Measurements from ENCODE around the gene TNN.
A peak's percentile ranks its signal among the peaks of the same experiment; 100 is the strongest.
"Not testable (repeated sequence)": the region's sequence is repeated elsewhere in the genome, so short reads cannot be mapped to it uniquely, and the experiment has no call there.

Gene TNN

GRCh38 chr1:175067362-175068106, at the start of gene TNN:
Gene TNN, plus strand, starts transcription at chr1:175067833. Its CDS starts 9,586 bp downstream, at chr1:175077419.
- DNase-seq (ENCODE audit: low read depth in 2 of 2) = no peak

- no peak for DNase-seq (ENCODE audit: low read depth in 2 of 2)
Measured at GRCh38 chr1:175019524-175019923, 48.1 kb upstream of the TNN start.

- DNase-seq (ENCODE audit: low read depth in 2 of 2) = peak; percentile 97
Measured at GRCh38 chr1:175023043-175023921, 44.4 kb upstream of the TNN start, which contains the start of gene MRPS14. Gene MRPS14, minus strand, starts transcription at chr1:175023425. Its CDS starts 17 bp downstream, at chr1:175023408.

- DNase-seq (ENCODE audit: low read depth in 2 of 2) = not testable (repeated sequence)
Measured at GRCh38 chr1:175023922-175024242, 43.8 kb upstream of the TNN start.

- DNase-seq (ENCODE audit: low read depth in 2 of 2) = no peak
Measured at GRCh38 chr1:175024773-175025172, 42.9 kb upstream of the TNN start.

GRCh38 chr1:175033953-175034352, 33.7 kb upstream of the TNN start:
- no peak for DNase-seq (ENCODE audit: low read depth in 2 of 2)

GRCh38 chr1:175034775-175035174, 32.9 kb upstream of the TNN start:
- DNase-seq (ENCODE audit: low read depth in 2 of 2) = no peak

GRCh38 chr1:175035865-175036264, 31.8 kb upstream of the TNN start:
- DNase-seq (ENCODE audit: low read depth in 2 of 2) = no peak

GRCh38 chr1:175036476-175036875, 31.2 kb upstream of the TNN start:
- DNase-seq (ENCODE audit: low read depth in 2 of 2) = no peak

- no peak for DNase-seq (ENCODE audit: low read depth in 2 of 2)
Measured at GRCh38 chr1:175037416-175037815, 30.2 kb upstream of the TNN start.

- no peak for DNase-seq (ENCODE audit: low read depth in 2 of 2)
Measured at GRCh38 chr1:175040324-175040879, 27.2 kb upstream of the TNN start.

- DNase-seq (ENCODE audit: low read depth in 2 of 2) = no peak
Measured at GRCh38 chr1:175042650-175043049, 25.0 kb upstream of the TNN start.

GRCh38 chr1:175043824-175044223, 23.8 kb upstream of the TNN start:
- DNase-seq (ENCODE audit: low read depth in 2 of 2) = no peak

- DNase-seq (ENCODE audit: low read depth in 2 of 2) = not testable (repeated sequence)
Measured at GRCh38 chr1:175044591-175044990, 23.0 kb upstream of the TNN start.

GRCh38 chr1:175045097-175045496, 22.5 kb upstream of the TNN start:
- no peak for DNase-seq (ENCODE audit: low read depth in 2 of 2)

GRCh38 chr1:175045519-175045918, 22.1 kb upstream of the TNN start:
- no peak for DNase-seq (ENCODE audit: low read depth in 2 of 2)

- DNase-seq (ENCODE audit: low read depth in 2 of 2) = no peak
Measured at GRCh38 chr1:175050992-175051391, 16.6 kb upstream of the TNN start.

- DNase-seq (ENCODE audit: low read depth in 2 of 2) = no peak
Measured at GRCh38 chr1:175054736-175055135, 12.9 kb upstream of the TNN start.

- DNase-seq (ENCODE audit: low read depth in 2 of 2) = no peak
Measured at GRCh38 chr1:175062339-175062738, 5.3 kb upstream of the TNN start.

GRCh38 chr1:175062858-175063257, 4.8 kb upstream of the TNN start:
- no peak for DNase-seq (ENCODE audit: low read depth in 2 of 2)

- no peak for DNase-seq (ENCODE audit: low read depth in 2 of 2)
Measured at GRCh38 chr1:175070818-175071217, 3.2 kb downstream of the TNN start.

GRCh38 chr1:175071276-175071943, 3.8 kb downstream of the TNN start:
- no peak for DNase-seq (ENCODE audit: low read depth in 2 of 2)
